NCI-H510A treated with DMSO at 0.1 percent for 48 hours (cell line): ENCODE data around the gene LCLAT1.

ENCODE experiments used
- DNase-seq: peaks from one replicate; lab custom pipeline; 2025; lab: John Stamatoyannopoulos, UW

The LCLAT1 gene

GRCh38 chr2:30516166-30516565 is 69.1 kb downstream of the LCLAT1 start:
- no peak for DNase-seq

- DNase-seq, result no peak
Observed at GRCh38 chr2:30519796-30520195, 72.8 kb downstream of the LCLAT1 start.

- DNase-seq, result no peak
Observed at GRCh38 chr2:30522421-30522820, 75.4 kb downstream of the LCLAT1 start.

GRCh38 chr2:30527411-30527810 is 80.4 kb downstream of the LCLAT1 start:
- DNase-seq, result no peak

GRCh38 chr2:30527859-30528258 is 80.8 kb downstream of the LCLAT1 start:
- no peak for DNase-seq

- no peak for DNase-seq
Observed at GRCh38 chr2:30530346-30530745, 83.3 kb downstream of the LCLAT1 start.

GRCh38 chr2:30541680-30542079 is 94.6 kb downstream of the LCLAT1 start:
- DNase-seq, result no peak

- no peak for DNase-seq
Observed at GRCh38 chr2:30545875-30546274, 98.8 kb downstream of the LCLAT1 start.

GRCh38 chr2:30548386-30548785 is 101.3 kb downstream of the LCLAT1 start:
- DNase-seq, result no peak

- no peak for DNase-seq
Observed at GRCh38 chr2:30549096-30549495, 102.0 kb downstream of the LCLAT1 start.

GRCh38 chr2:30559544-30560275 is 112.7 kb downstream of the LCLAT1 start:
- no peak for DNase-seq

- DNase-seq, result no peak
Observed at GRCh38 chr2:30561349-30561748, 114.3 kb downstream of the LCLAT1 start.

GRCh38 chr2:30565851-30566358 is 118.9 kb downstream of the LCLAT1 start:
- no peak for DNase-seq

GRCh38 chr2:30566631-30567030 is 119.6 kb downstream of the LCLAT1 start:
- no peak for DNase-seq

GRCh38 chr2:30567317-30567716 is 120.3 kb downstream of the LCLAT1 start:
- no peak for DNase-seq

- DNase-seq, result no peak
Observed at GRCh38 chr2:30569946-30570345, 122.9 kb downstream of the LCLAT1 start.

GRCh38 chr2:30577151-30577550 is 130.1 kb downstream of the LCLAT1 start:
- no peak for DNase-seq

GRCh38 chr2:30580391-30580790 is 133.3 kb downstream of the LCLAT1 start:
- DNase-seq, result no peak

GRCh38 chr2:30582521-30582920 is 135.5 kb downstream of the LCLAT1 start:
- DNase-seq, result no peak

GRCh38 chr2:30583204-30583749 is 136.2 kb downstream of the LCLAT1 start:
- DNase-seq, result no peak

GRCh38 chr2:30584116-30584515 is 137.1 kb downstream of the LCLAT1 start:
- DNase-seq, result no peak

GRCh38 chr2:30588994-30589393 is 141.9 kb downstream of the LCLAT1 start:
- DNase-seq, result no peak

GRCh38 chr2:30590407-30590806 is 143.4 kb downstream of the LCLAT1 start:
- DNase-seq, result peak; percentile 14

- DNase-seq, result no peak
Observed at GRCh38 chr2:30591186-30591585, 144.1 kb downstream of the LCLAT1 start.
